AG04450 (cell line): ENCODE data around the gene ITPR1. TPM values are rescaled to one million over a fixed set of nuclear protein-coding genes. Genes with fewer than 3 reads are reported as not detected.

Experiments used
- CTCF ChIA-PET: fragments of 300-600, 350-600 bp; formaldehyde crosslinking; extraction: SDS; loops from one replicate; lab custom pipeline; 2022; ENCODE audit warnings: antibody characterized with exemption, inconsistent platforms; lab: Charles Lee
- POLR2A ChIA-PET: fragments of 350-600 bp; formaldehyde crosslinking; extraction: SDS; loops from one replicate; lab custom pipeline; 2021; ENCODE audit warnings: antibody characterized with exemption, inconsistent platforms; lab: Yijun Ruan, JAX
- DNase-seq: peaks from one replicate; pipeline ENCODE4 v3.0.0-alpha.2; 2011; ENCODE audit warnings: low read depth, low spot score
- H3K27ac ChIP-seq: one replicate; pipeline ENCODE4 v1.5.1; 2012; ENCODE audit warnings: low read depth, low read length, control low read depth
- H3K27me3 ChIP-seq: one replicate; pipeline ENCODE4 v1.6.0; 2012; ENCODE audit warnings: low read length; ENCODE audit not compliant: control insufficient read depth, insufficient read depth
- H3K4me3 ChIP-seq: 2 replicates; pipeline ENCODE4 v1.5.1; 2011; ENCODE audit warnings: mild to moderate bottlenecking, low read depth, low read length, control low read depth
- H3K9me3 ChIP-seq: 2 replicates; pipeline ENCODE4 v1.5.1; 2012; ENCODE audit warnings: low read length; ENCODE audit not compliant: control insufficient read depth, insufficient read depth
- polyA plus RNA-seq: library from polyadenylated mRNA; depleted of rRNA; stranded (reverse); fragments of >200 nt; gene quantifications from 2 replicates; pipeline ENCODE4 v1.2.3, GENCODE V29; 2011
- TF ChIP-seq, protein P1 (sequence below): IDR thresholded peaks from 2 replicates; pipeline ENCODE4 v1.5.1; 2011; ENCODE audit warnings: low read depth, low read length, control low read depth, inconsistent platforms

Gene ITPR1
- polyA plus RNA-seq, 1 experiment: 7.4 TPM

DNA sequence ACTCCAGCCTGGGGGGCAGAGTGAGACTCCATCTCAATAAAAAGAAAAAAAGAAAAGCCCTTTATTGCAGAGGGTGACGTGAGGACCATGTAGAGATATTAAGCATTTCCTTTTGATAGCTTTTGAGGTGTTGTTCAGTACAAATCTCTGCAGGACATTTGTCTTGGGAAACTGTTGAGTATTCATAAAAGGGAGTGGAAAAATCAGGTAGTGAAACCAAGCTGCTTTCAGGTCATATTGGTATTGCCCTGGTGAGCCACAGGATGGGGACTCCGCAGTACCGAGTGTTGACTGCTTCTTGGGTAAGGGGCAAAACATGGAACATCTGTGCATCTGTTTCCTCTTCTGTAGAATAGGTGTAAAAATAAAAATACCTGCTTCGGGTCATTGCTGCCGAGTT lies 9.9 kb downstream of the ITPR1 start:
- TF ChIP-seq, protein P1, sequence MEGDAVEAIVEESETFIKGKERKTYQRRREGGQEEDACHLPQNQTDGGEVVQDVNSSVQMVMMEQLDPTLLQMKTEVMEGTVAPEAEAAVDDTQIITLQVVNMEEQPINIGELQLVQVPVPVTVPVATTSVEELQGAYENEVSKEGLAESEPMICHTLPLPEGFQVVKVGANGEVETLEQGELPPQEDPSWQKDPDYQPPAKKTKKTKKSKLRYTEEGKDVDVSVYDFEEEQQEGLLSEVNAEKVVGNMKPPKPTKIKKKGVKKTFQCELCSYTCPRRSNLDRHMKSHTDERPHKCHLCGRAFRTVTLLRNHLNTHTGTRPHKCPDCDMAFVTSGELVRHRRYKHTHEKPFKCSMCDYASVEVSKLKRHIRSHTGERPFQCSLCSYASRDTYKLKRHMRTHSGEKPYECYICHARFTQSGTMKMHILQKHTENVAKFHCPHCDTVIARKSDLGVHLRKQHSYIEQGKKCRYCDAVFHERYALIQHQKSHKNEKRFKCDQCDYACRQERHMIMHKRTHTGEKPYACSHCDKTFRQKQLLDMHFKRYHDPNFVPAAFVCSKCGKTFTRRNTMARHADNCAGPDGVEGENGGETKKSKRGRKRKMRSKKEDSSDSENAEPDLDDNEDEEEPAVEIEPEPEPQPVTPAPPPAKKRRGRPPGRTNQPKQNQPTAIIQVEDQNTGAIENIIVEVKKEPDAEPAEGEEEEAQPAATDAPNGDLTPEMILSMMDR: no peak
- Histone ChIP-seq H3K27me3 (no peaks in the 10 kb centered on the region), H3K4me3 (no peak overlapping the region), H3K9me3 (no peaks in the 10 kb centered on the region), H3K27ac (no peak overlapping the region)
- ChIA-PET CTCF (no interaction called here), POLR2A (no interaction called here)
- DNase-seq: no peak

GRCh38 chr3:4504340-4505261 lies 11.5 kb downstream of the ITPR1 start:
- H3K4me3 ChIP-seq: no peak overlapping the region; the same call in 1 of the 2 replicates
- no peaks in the 10 kb centered on the region for H3K27me3 ChIP-seq
- no peak for DNase-seq
- POLR2A ChIA-PET: interaction anchor here (0.7 to 1.1 kb wide), 2 partner anchors 11 to 90 kb away, joined by 6 to 10 read pairs; partner anchors contain the start of gene ITPR1
- peak overlapping the region; percentile 12 for H3K27ac ChIP-seq
- CTCF ChIA-PET: interaction anchor here (0.8 to 1.3 kb wide), 4 partner anchors 15 to 153 kb away, joined by 3 to 5 read pairs (median 3); no protein-coding TSS in a partner anchor
- TF ChIP-seq, protein P1: no peak
- H3K9me3 ChIP-seq: no peaks in the 10 kb centered on the region

GRCh38 chr3:4505688-4506558 lies 12.8 kb downstream of the ITPR1 start:
- H3K9me3 ChIP-seq: no peaks in the 10 kb centered on the region
- no peak for DNase-seq
- CTCF ChIA-PET: interaction anchor here (0.7 to 1.7 kb wide), 4 partner anchors 16 to 138 kb away, joined by 3 to 5 read pairs (median 4); no protein-coding TSS in a partner anchor
- TF ChIP-seq, protein P1: no peak
- no peaks in the 10 kb centered on the region for H3K27me3 ChIP-seq
- POLR2A ChIA-PET: no interaction called here
- H3K27ac ChIP-seq: no peak overlapping the region
- no peak overlapping the region for H3K4me3 ChIP-seq

DNA sequence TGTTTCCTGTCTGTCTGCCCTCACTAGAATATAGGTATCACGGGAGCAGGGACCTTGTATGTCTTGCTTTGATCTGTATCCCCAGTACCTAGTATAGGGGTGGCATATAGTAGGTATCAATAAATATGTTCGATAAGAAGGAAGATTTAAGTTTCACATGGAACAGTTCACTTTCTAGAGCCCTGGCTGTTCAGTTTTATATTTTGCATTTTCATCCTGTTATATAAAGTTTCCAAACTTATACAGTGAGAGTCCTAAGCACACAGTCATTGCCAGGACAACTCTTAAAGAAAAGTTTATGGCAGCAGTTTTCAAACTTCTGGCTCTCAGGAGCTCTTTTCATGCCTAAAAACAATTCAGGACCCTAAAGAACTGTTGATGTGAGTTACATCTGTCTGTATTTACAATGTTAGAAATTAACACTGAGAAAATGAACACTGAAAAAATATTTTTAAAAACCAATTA lies 13.4 kb downstream of the ITPR1 start:
- no peaks in the 10 kb centered on the region for H3K27me3 ChIP-seq
- DNase-seq: no peak
- no peaks in the 10 kb centered on the region for H3K9me3 ChIP-seq
- POLR2A ChIA-PET: interaction anchor here (1.3 kb wide), 1 partner anchor 13 kb away, joined by 10 read pairs; the partner anchor contains the start of gene ITPR1
- H3K27ac ChIP-seq: no peak overlapping the region
- CTCF ChIA-PET: interaction anchor here (0.7 to 2.5 kb wide), 3 partner anchors 127 to 156 kb away, joined by 4 to 7 read pairs (median 4); no protein-coding TSS in a partner anchor
- no peak overlapping the region for H3K4me3 ChIP-seq
- TF ChIP-seq, protein P1: no peak
